ENCODE results near the gene LSM5.
"Not testable (repeated sequence)": the region's sequence is repeated elsewhere in the genome, so short reads cannot be mapped to it uniquely, and the experiment has no call there.

The LSM5 gene

GRCh38 chr7:32476816-32477648 lies 13.1 kb downstream of the LSM5 start:
- Mint-ChIP-seq H3K27ac (no peak overlapping the region), H3K9me3 (no peaks in the 10 kb centered on the region), H3K4me1 (peaks cover 8% of the 10 kb centered on the region), H3K4me3 (no peak overlapping the region), H3K36me3 (ENCODE audit: low read depth) (no peaks in the 10 kb centered on the region), H3K27me3 (ENCODE audit: low read depth, poor library complexity) (peaks cover 11% of the 10 kb centered on the region)
- no peak for TF ChIP-seq CTCF (IDR thresholded peaks at IDR 0.05)
- DNase-seq: no peak

- peaks cover 6% of the 10 kb centered on the region for H3K9me3 Mint-ChIP-seq
- H3K4me3 Mint-ChIP-seq: no peak overlapping the region
- peaks cover 11% of the 10 kb centered on the region for H3K27me3 Mint-ChIP-seq (ENCODE audit: low read depth, poor library complexity)
- no peaks in the 10 kb centered on the region for H3K36me3 Mint-ChIP-seq (ENCODE audit: low read depth)
- DNase-seq: no peak
- no peak overlapping the region for H3K27ac Mint-ChIP-seq
- TF ChIP-seq CTCF (IDR thresholded peaks at IDR 0.05): no peak
- peaks cover 3% of the 10 kb centered on the region for H3K4me1 Mint-ChIP-seq
Observed at GRCh38 chr7:32474008-32474407, 16.2 kb downstream of the LSM5 start.

GRCh38 chr7:32472015-32472414 lies 18.2 kb downstream of the LSM5 start:
- no peak for TF ChIP-seq CTCF (IDR thresholded peaks at IDR 0.05)
- Mint-ChIP-seq H3K4me3 (no peak overlapping the region), H3K27me3 (ENCODE audit: low read depth, poor library complexity) (peaks cover 9% of the 10 kb centered on the region), H3K4me1 (no peaks in the 10 kb centered on the region), H3K27ac (no peak overlapping the region), H3K36me3 (ENCODE audit: low read depth) (no peaks in the 10 kb centered on the region), H3K9me3 (peaks cover 6% of the 10 kb centered on the region)
- DNase-seq: no peak

GRCh38 chr7:32470871-32471270 lies 19.3 kb downstream of the LSM5 start:
- H3K27ac Mint-ChIP-seq: no peak overlapping the region
- no peak overlapping the region for H3K4me3 Mint-ChIP-seq
- no peak for TF ChIP-seq CTCF (IDR thresholded peaks at IDR 0.05)
- no peak for DNase-seq
- H3K36me3 Mint-ChIP-seq (ENCODE audit: low read depth): no peaks in the 10 kb centered on the region
- peaks cover 9% of the 10 kb centered on the region for H3K27me3 Mint-ChIP-seq (ENCODE audit: low read depth, poor library complexity)
- H3K9me3 Mint-ChIP-seq: peaks cover 6% of the 10 kb centered on the region
- H3K4me1 Mint-ChIP-seq: no peaks in the 10 kb centered on the region

- not testable (repeated sequence) for H3K9me3 Mint-ChIP-seq; H3K27me3 Mint-ChIP-seq (ENCODE audit: low read depth, poor library complexity); H3K27ac Mint-ChIP-seq; H3K4me1 Mint-ChIP-seq; H3K36me3 Mint-ChIP-seq (ENCODE audit: low read depth); H3K4me3 Mint-ChIP-seq; DNase-seq
Observed at GRCh38 chr7:32470004-32470403, 20.2 kb downstream of the LSM5 start.

- DNase-seq; H3K27ac Mint-ChIP-seq; H3K9me3 Mint-ChIP-seq; H3K36me3 Mint-ChIP-seq (ENCODE audit: low read depth); H3K27me3 Mint-ChIP-seq (ENCODE audit: low read depth, poor library complexity): not testable (repeated sequence)
- peaks cover 19% of the 10 kb centered on the region for H3K4me1 Mint-ChIP-seq
- peak overlapping the region; percentile 68 for H3K4me3 Mint-ChIP-seq
Observed at GRCh38 chr7:32464641-32465416, 25.4 kb downstream of the LSM5 start.
